Skin of body (tissue), 2 donors: ENCODE data around the gene WDR90. TPM values are rescaled to one million over a fixed set of nuclear protein-coding genes. Genes with fewer than 3 reads are reported as not detected.
"Not testable (repeated sequence)": the region's sequence is repeated elsewhere in the genome, so short reads cannot be mapped to it uniquely, and the experiment has no call there.

Experiments
- DNase-seq: peaks from one replicate; lab custom pipeline; 2025; lab: John Stamatoyannopoulos, UW
- total RNA-seq: library from RNA; depleted of rRNA; stranded (reverse); fragments of >200 nt; gene quantifications from one replicate; pipeline ENCODE4 v1.2.3, GENCODE V29; 2014

The WDR90 gene
- total RNA-seq, 1 donor from 2014 or later = 15.1 TPM

GRCh38 chr16:705431-706188 is 56.4 kb downstream of the WDR90 start, which contains the start of gene FBXL16:
TSS of gene FBXL16 (minus strand) at chr16:705801. CDS start at chr16:697405, 8,396 bp downstream.
- DNase-seq = no peak

DNA sequence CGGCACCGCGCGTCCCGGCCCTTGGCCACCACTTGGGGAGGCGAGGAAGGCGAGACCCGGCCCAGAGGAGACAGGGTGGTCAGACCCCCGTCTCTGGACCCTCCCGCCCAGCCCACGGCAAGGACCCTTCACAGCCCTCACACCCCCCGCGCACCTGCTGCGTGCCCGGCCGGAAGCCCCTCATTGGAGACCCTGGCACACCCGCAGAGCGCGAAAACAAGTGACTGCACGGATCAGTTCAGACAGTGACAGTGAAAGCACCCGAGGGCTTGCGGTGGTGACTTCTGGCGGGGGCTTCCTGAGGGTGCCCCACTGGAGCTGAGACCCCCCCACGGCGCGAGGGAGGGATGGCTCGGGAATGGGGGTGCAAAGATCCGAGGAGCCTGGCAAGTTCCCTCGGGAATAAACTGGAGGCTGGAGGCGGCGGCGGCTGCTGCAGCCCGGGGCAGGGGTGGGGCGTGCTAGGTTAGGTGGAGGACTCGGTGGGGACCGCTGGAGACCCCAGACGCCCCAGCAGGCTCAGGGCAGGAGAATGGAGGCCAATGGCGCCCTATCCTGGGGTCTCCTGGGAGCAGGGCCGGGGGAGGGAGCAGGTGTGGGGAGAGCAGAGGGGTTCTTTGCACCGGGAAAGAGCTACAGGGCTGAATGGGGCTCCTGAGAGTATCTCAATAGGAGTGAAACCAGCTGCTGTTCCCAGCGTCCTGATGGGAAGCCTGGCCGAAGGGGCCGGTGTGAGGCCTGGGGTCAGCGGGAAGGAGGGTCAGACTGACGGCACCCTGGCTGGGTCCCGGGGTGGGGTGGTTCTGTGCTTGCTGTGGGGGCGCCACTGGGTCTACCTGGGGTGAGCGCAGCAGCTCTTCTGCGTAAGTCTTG is 57.3 kb downstream of the WDR90 start:
- DNase-seq = no peak

DNA sequence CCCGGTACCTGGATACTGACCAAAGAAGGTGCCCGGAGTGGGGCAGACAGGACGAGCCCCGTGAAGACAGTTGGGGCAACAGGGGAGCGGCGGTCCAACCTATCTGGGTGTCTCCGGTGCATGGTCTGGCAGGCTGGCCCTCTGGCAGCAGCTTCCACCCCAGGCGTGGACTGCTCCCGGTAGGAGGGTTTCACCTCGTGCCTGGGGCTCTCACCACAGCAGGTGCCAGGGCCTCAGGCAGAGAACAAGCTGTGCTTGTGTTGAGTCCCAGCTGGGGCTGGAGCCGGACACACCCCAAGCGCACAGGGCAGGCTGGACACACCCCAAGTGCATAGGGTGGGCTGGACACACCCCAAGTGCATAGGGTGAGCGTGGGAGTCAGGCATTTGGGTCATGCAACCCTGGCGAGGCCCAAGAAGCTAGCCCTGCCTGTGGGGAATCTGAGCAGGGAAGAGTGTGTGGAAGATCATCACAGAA is 57.9 kb downstream of the WDR90 start:
- DNase-seq = no peak

DNA sequence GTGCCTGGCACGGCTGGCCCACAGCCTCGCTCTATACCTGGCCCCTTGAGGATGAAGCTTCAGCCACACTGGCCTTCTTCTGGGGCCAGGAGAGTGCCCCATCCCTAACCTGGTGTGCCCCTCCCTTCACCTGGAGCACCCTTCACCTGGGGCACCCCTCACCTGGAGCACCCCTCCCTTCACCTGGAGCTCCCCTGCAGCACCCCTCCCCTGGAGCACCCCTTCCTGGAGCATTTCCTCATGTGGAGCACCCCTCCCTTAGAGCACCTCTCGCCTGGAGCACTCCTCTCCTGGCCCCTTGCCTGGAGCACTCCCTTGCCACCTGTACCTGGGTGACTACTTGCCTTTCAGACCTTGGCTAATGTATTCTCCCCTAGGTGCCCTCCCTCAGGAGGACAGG is 58.9 kb downstream of the WDR90 start:
- no peak for DNase-seq

- DNase-seq = no peak
Observed at GRCh38 chr16:708959-709358, 59.8 kb downstream of the WDR90 start.

DNA sequence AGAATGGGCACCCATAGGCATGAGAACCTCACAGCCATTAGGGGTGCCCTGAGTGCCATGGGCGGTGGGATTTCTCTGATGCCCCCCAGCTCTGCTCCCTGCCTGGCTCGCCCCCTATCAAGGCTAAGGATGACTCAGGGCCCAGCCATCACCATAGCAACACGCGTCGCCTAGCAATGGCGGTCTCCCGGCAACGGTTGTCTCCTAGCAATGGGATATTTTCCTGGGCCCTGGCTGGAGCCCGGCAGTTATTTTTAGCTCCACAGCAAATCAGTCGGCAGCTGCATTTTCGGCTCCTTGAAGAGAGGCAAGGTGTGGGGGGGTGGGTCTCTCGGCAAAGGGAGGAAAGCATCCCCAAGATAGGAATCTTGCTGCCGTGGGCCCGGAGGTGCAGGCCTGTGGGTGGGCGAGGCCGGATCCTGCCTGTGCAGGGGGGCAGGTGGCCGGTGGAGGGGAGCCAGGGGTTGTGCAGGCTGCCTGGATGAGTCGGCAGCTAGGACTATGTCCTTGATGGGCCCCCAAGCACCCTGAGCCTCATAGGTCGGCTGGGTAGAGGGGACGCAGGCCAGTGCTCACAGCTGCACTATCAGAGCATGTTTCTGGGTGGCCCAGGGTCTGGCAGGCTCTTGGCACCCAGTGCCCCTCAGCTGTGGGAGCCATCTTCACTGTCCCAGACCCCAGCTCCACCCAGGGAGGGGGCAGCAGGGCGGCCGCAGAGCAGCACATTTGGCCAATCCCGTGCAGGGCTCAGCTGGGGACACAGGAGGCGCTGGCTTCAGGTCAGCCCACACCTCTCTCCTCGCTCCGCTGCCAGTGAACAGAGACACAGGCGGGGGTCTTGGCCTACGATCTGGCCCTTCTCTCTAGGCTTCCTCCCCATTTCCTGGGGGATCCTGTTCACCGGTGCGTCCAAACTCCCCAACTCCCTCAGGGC is 60.7 kb downstream of the WDR90 start:
- DNase-seq = peak; percentile 15

DNA sequence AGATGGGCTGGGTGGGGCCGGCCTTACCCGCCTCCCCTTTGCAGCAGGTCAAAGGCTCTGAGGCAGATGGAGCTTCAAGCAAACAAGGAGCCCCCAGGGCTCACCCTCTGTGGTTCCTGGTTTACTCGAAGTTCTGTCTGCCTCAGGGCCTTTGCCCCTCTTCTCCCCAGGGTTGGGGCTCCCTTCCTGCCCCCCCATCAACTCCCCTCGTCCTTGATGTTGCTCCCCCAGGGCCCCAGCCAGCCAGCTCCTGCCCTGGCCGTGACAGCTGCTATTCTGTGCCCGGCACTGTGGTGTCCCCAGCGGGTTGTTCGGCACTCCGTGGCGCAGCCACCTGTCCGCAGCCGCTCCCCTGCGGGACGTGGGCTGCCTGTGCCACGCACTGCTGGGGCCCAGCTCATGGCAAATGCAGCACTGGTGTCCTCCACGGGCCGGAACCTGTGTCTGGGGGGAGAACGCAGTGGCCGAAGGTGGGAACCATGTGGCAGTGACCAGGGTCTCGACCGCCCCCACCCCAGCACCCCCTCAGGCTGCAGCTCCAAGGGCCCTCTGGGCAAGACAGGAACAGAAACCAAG is 61.4 kb downstream of the WDR90 start:
- DNase-seq = no peak

GRCh38 chr16:711084-711483 is 61.9 kb downstream of the WDR90 start:
- no peak for DNase-seq

GRCh38 chr16:711548-712320 is 62.6 kb downstream of the WDR90 start:
- peak; percentile 14 for DNase-seq

DNA sequence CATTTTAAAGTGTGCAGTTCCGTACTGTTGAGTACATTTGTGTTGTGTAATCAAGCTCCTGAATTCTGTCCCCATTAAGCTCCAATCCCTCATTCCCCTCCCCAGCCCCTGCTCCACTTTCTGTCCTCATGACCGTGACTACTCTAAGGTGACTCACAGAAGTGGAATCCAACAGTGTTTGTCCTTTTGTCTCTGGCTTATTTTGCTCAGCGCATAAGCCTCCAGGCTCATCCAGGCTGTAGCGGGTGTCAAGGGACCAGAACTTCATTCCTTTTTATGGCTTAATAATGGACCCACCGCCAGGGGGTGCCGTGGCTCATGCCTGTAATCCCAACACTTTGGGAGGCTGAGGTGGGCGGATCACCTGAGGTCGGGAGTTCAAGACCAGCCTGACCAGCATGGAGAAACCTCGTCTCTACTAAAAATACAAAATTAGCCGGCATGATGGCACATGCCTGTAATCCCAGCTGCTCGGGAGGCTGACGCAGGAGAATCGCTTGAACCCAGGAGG is 63.6 kb downstream of the WDR90 start:
- DNase-seq = not testable (repeated sequence)

DNA sequence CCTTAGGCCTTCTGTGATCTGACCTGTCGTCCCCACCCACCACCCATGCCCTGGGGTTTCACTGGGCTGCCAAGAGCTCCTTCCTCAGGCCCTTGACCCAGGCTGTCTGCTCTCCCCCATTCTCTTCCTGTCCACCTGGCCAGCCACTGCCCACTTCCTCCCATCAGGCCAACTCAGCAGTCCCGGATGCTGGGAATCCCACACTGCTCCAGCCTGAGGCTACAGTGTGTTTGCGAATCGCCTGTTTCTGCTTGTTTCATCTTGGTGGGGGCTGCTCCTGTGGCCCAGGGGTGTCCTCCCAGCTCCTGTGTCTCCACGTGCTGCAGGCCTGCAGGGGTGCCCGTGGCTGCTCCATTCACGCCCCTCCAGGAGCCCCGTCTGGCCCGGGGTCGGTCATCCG is 64.9 kb downstream of the WDR90 start:
- no peak for DNase-seq

GRCh38 chr16:714558-715476 is 65.7 kb downstream of the WDR90 start, which contains the start of gene METRN:
TSS of gene METRN (plus strand) at chr16:715118. CDS start at chr16:715290, 172 bp downstream.
- DNase-seq = peak; percentile 58

- DNase-seq = no peak
Observed at GRCh38 chr16:715477-716199, 66.5 kb downstream of the WDR90 start.

- DNase-seq = no peak
Observed at GRCh38 chr16:716200-716568, 67.0 kb downstream of the WDR90 start.

DNA sequence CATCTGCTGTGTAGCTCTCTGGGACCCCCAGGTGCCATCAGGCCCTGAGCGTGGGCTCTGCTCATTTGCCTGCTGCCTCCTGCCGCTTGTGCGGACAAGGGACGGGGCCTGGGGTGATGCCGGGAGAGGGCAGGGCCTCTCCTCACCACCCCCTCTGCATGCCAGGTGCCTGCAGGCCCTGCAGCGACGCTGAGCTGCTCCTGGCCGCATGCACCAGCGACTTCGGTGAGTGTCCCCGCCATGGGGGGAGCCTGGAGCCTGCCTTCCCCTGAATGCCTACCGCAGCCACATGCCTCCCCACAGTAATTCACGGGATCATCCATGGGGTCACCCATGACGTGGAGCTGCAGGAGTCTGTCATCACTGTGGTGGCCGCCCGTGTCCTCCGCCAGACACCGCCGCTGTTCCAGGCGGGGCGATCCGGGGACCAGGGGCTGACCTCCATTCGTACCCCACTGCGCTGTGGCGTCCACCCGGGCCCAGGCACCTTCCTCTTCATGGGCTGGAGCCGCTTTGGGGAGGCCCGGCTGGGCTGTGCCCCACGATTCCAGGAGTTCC is 67.7 kb downstream of the WDR90 start:
- DNase-seq = no peak
